Measurements from ENCODE around the gene BCOR.

Gene BCOR

DNA sequence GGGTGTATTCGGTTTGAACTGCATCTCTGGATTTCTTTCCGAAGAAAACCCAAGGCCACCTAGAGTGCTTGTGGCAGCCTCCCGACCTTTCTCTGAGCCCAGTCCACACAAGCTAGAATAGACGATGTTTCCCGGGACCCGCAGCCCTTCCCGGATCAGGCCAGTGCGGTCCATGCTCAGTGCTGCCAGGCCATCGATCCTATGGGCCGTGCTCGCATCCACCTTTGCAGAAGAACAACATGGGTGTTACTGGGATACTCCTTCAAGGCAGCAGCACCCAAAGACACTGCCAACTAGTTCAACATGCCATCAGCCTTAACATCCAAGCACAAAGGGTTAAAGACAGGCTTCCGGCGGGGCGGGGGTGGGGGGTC, 22.8 kb downstream of the BCOR start:
- TF ChIP-seq CTCF (IDR thresholded peaks at IDR 0.05; ENCODE audit: low read length) = no peak
- TF ChIP-seq EZH2 (IDR thresholded peaks at IDR 0.05; ENCODE audit: borderline replicate concordance, low read length) = no peak
- Histone ChIP-seq H3K27ac (ENCODE audit: low read depth, low read length, poor library complexity, severe bottlenecking) (no peak overlapping the region), H3K36me3 (ENCODE audit: insufficient read depth, low read length) (peaks cover 78% of the 10 kb centered on the region), H3K9me2 (ENCODE audit: low read depth, low read length) (no peaks in the 10 kb centered on the region), H3F3A (ENCODE audit: insufficient read depth, low read length) (no peaks in the 10 kb centered on the region), H3K9ac (ENCODE audit: low read length) (no peak overlapping the region), H2AFZ (ENCODE audit: low read length) (no peak overlapping the region), H3K4me1 (ENCODE audit: insufficient read depth, low read length, severe bottlenecking) (no peaks in the 10 kb centered on the region), H3K4me3 (ENCODE audit: low read depth, low read length, poor library complexity, severe bottlenecking) (no peak overlapping the region), H4K20me1 (ENCODE audit: insufficient read depth, low read length) (no peaks in the 10 kb centered on the region), H3K27me3 (ENCODE audit: insufficient read depth, low read length) (no peaks in the 10 kb centered on the region), H3K79me2 (ENCODE audit: insufficient read depth, low read length) (no peaks in the 10 kb centered on the region), H3K4me2 (ENCODE audit: low read length) (no peak overlapping the region), H3K9me3 (ENCODE audit: low read length) (no peaks in the 10 kb centered on the region)

- Histone ChIP-seq H3K36me3 (ENCODE audit: insufficient read depth, low read length) (peaks cover 84% of the 10 kb centered on the region), H3K9ac (ENCODE audit: low read length) (no peak overlapping the region), H3K4me1 (ENCODE audit: insufficient read depth, low read length, severe bottlenecking) (no peaks in the 10 kb centered on the region), H3K27ac (ENCODE audit: low read depth, low read length, poor library complexity, severe bottlenecking) (no peak overlapping the region), H2AFZ (ENCODE audit: low read length) (no peak overlapping the region), H3K4me3 (ENCODE audit: low read depth, low read length, poor library complexity, severe bottlenecking) (no peak overlapping the region), H3F3A (ENCODE audit: insufficient read depth, low read length) (no peaks in the 10 kb centered on the region), H3K9me2 (ENCODE audit: low read depth, low read length) (no peaks in the 10 kb centered on the region), H3K79me2 (ENCODE audit: insufficient read depth, low read length) (no peaks in the 10 kb centered on the region), H3K9me3 (ENCODE audit: low read length) (no peaks in the 10 kb centered on the region), H4K20me1 (ENCODE audit: insufficient read depth, low read length) (no peaks in the 10 kb centered on the region), H3K27me3 (ENCODE audit: insufficient read depth, low read length) (no peaks in the 10 kb centered on the region), H3K4me2 (ENCODE audit: low read length) (no peak overlapping the region)
- no peak for TF ChIP-seq EZH2 (IDR thresholded peaks at IDR 0.05; ENCODE audit: borderline replicate concordance, low read length)
- no peak for TF ChIP-seq CTCF (IDR thresholded peaks at IDR 0.05; ENCODE audit: low read length)
Measured at GRCh38 chrX:40074080-40074958, 23.4 kb downstream of the BCOR start.

DNA sequence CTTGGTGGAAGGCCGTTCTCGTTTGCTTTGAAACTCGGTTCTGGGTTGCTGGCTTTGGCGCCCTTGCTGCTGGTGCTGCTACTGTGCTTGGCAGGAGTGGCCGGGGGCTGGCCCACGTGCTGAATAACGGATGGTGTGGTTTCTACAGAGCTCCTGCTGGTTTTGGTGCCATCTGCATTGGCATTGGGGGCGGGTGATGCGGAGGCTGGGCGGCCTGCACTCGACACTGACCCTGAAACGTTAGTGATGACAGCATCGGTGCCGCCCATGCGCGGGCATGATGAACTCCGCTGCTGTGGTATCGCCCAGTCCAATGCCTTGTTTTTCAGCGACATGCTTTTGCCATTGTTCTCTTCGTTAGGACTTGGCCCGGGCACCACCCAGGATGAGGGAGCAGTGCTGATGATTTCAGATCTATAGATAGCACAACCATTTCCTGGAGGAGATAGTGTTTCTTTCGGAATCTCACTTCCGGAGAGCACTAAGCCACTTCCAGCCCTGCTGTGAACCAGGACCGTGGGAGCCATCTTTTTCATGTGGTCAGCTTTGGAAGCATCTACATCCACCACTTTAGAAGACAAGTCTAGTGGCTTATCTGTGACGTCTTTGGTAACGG, 24.2 kb downstream of the BCOR start:
- Histone ChIP-seq H3K27ac (ENCODE audit: low read depth, low read length, poor library complexity, severe bottlenecking) (no peak overlapping the region), H3K9me2 (ENCODE audit: low read depth, low read length) (no peaks in the 10 kb centered on the region), H3K36me3 (ENCODE audit: insufficient read depth, low read length) (peaks cover 92% of the 10 kb centered on the region), H3K4me1 (ENCODE audit: insufficient read depth, low read length, severe bottlenecking) (no peaks in the 10 kb centered on the region), H3F3A (ENCODE audit: insufficient read depth, low read length) (no peaks in the 10 kb centered on the region), H3K9ac (ENCODE audit: low read length) (no peak overlapping the region), H3K9me3 (ENCODE audit: low read length) (no peaks in the 10 kb centered on the region), H3K4me3 (ENCODE audit: low read depth, low read length, poor library complexity, severe bottlenecking) (no peak overlapping the region), H3K79me2 (ENCODE audit: insufficient read depth, low read length) (no peaks in the 10 kb centered on the region), H4K20me1 (ENCODE audit: insufficient read depth, low read length) (no peaks in the 10 kb centered on the region), H3K27me3 (ENCODE audit: insufficient read depth, low read length) (no peaks in the 10 kb centered on the region), H2AFZ (ENCODE audit: low read length) (no peak overlapping the region), H3K4me2 (ENCODE audit: low read length) (no peak overlapping the region)
- no peak for TF ChIP-seq EZH2 (IDR thresholded peaks at IDR 0.05; ENCODE audit: borderline replicate concordance, low read length)
- no peak for TF ChIP-seq CTCF (IDR thresholded peaks at IDR 0.05; ENCODE audit: low read length)

Data from OCI-LY1 (cell line).